DMS79 (cell line): ENCODE measurements around the gene TBK1.

ENCODE experiments used
- DNase-seq: peaks from one replicate; lab custom pipeline; 2025; lab: John Stamatoyannopoulos, UW

TBK1 gene

GRCh38 chr12:64545081-64545382 lies 93.1 kb downstream of the TBK1 start:
- DNase-seq = no peak

GRCh38 chr12:64549108-64549507 lies 97.2 kb downstream of the TBK1 start:
- DNase-seq = no peak

GRCh38 chr12:64550755-64551154 lies 98.8 kb downstream of the TBK1 start:
- no peak for DNase-seq

- no peak for DNase-seq
Measured at GRCh38 chr12:64551676-64552075, 99.8 kb downstream of the TBK1 start.
